Measurements from ENCODE around the gene TMC8.
"Not testable (repeated sequence)": the region's sequence is repeated elsewhere in the genome, so short reads cannot be mapped to it uniquely, and the experiment has no call there.

TMC8 gene

GRCh38 chr17:78109489-78109761 is 21.1 kb upstream of the TMC8 start:
- H3K27me3 ChIP-seq (ENCODE audit: control insufficient read depth in 2 of 2, insufficient read depth in 2 of 2, low read length in 2 of 2) = no peaks in the 10 kb centered on the region
- H3K4me1 ChIP-seq (ENCODE audit: control insufficient read depth in 2 of 2, insufficient read depth in 2 of 2, low read length in 2 of 2) = peaks cover 3 to 8% of the 10 kb centered on the region in 2 donors
- no peak overlapping the region for H3K9ac ChIP-seq (ENCODE audit: low read depth in 1 of 2, low read length in 2 of 2)
- H3K36me3 ChIP-seq (ENCODE audit: control insufficient read depth in 2 of 2, insufficient read depth in 2 of 2, low read length in 2 of 2) = peaks cover 11 to 22% of the 10 kb centered on the region in 2 donors
- H3K4me3 ChIP-seq (ENCODE audit: low read length in 2 of 2) = no peak overlapping the region
- H3K27ac ChIP-seq (ENCODE audit: low read depth in 2 of 2, low read length in 2 of 2) = no peak overlapping the region
- no peaks in the 10 kb centered on the region for H3K9me3 ChIP-seq (ENCODE audit: control insufficient read depth in 2 of 2, low read length in 2 of 2)

GRCh38 chr17:78110363-78111015 is 20.1 kb upstream of the TMC8 start:
- Histone ChIP-seq H3K27ac (ENCODE audit: low read depth in 2 of 2, low read length in 2 of 2) (no peak overlapping the region), H3K9ac (ENCODE audit: low read depth in 1 of 2, low read length in 2 of 2) (no peak overlapping the region), H3K4me1 (ENCODE audit: control insufficient read depth in 2 of 2, insufficient read depth in 2 of 2, low read length in 2 of 2) (peaks cover 3 to 8% of the 10 kb centered on the region in 2 donors), H3K4me3 (ENCODE audit: low read length in 2 of 2) (no peak overlapping the region), H3K27me3 (ENCODE audit: control insufficient read depth in 2 of 2, insufficient read depth in 2 of 2, low read length in 2 of 2) (no peaks in the 10 kb centered on the region), H3K36me3 (ENCODE audit: control insufficient read depth in 2 of 2, insufficient read depth in 2 of 2, low read length in 2 of 2) (peaks cover 15 to 22% of the 10 kb centered on the region in 2 donors), H3K9me3 (ENCODE audit: control insufficient read depth in 2 of 2, low read length in 2 of 2) (no peaks in the 10 kb centered on the region)

- H3K4me3 ChIP-seq (ENCODE audit: low read length in 2 of 2) = no peak overlapping the region
- peaks cover 15 to 22% of the 10 kb centered on the region in 2 donors for H3K36me3 ChIP-seq (ENCODE audit: control insufficient read depth in 2 of 2, insufficient read depth in 2 of 2, low read length in 2 of 2)
- H3K4me1 ChIP-seq (ENCODE audit: control insufficient read depth in 2 of 2, insufficient read depth in 2 of 2, low read length in 2 of 2) = peaks cover 3 to 8% of the 10 kb centered on the region in 2 donors
- no peaks in the 10 kb centered on the region for H3K9me3 ChIP-seq (ENCODE audit: control insufficient read depth in 2 of 2, low read length in 2 of 2)
- H3K27ac ChIP-seq (ENCODE audit: low read depth in 2 of 2, low read length in 2 of 2) = no peak overlapping the region
- H3K27me3 ChIP-seq (ENCODE audit: control insufficient read depth in 2 of 2, insufficient read depth in 2 of 2, low read length in 2 of 2) = no peaks in the 10 kb centered on the region
- no peak overlapping the region for H3K9ac ChIP-seq (ENCODE audit: low read depth in 1 of 2, low read length in 2 of 2)
Measured at GRCh38 chr17:78111016-78111726, 19.4 kb upstream of the TMC8 start.

- H3K27me3 ChIP-seq (ENCODE audit: control insufficient read depth in 2 of 2, insufficient read depth in 2 of 2, low read length in 2 of 2) = no peaks in the 10 kb centered on the region
- H3K9me3 ChIP-seq (ENCODE audit: control insufficient read depth in 2 of 2, low read length in 2 of 2) = no peaks in the 10 kb centered on the region
- peaks cover 15 to 22% of the 10 kb centered on the region in 2 donors for H3K36me3 ChIP-seq (ENCODE audit: control insufficient read depth in 2 of 2, insufficient read depth in 2 of 2, low read length in 2 of 2)
- no peak overlapping the region for H3K27ac ChIP-seq (ENCODE audit: low read depth in 2 of 2, low read length in 2 of 2)
- H3K4me1 ChIP-seq (ENCODE audit: control insufficient read depth in 2 of 2, insufficient read depth in 2 of 2, low read length in 2 of 2) = peaks cover 3 to 8% of the 10 kb centered on the region in 2 donors
- H3K9ac ChIP-seq (ENCODE audit: low read depth in 1 of 2, low read length in 2 of 2) = no peak overlapping the region
- H3K4me3 ChIP-seq (ENCODE audit: low read length in 2 of 2) = no peak overlapping the region
Measured at GRCh38 chr17:78111727-78112517, 18.6 kb upstream of the TMC8 start.

GRCh38 chr17:78112518-78113471 is 17.8 kb upstream of the TMC8 start:
- Histone ChIP-seq H3K9ac (ENCODE audit: low read depth in 1 of 2, low read length in 2 of 2) (peak overlapping the region in 1 of 2 donors; percentile 14), H3K27ac (ENCODE audit: low read depth in 2 of 2, low read length in 2 of 2) (no peak overlapping the region), H3K4me3 (ENCODE audit: low read length in 2 of 2) (peak overlapping the region in 1 of 2 donors; percentile 7), H3K9me3 (ENCODE audit: control insufficient read depth in 2 of 2, low read length in 2 of 2) (no peaks in the 10 kb centered on the region), H3K27me3 (ENCODE audit: control insufficient read depth in 2 of 2, insufficient read depth in 2 of 2, low read length in 2 of 2) (no peaks in the 10 kb centered on the region), H3K36me3 (ENCODE audit: control insufficient read depth in 2 of 2, insufficient read depth in 2 of 2, low read length in 2 of 2) (peaks cover 15 to 25% of the 10 kb centered on the region in 2 donors), H3K4me1 (ENCODE audit: control insufficient read depth in 2 of 2, insufficient read depth in 2 of 2, low read length in 2 of 2) (peaks cover 3 to 8% of the 10 kb centered on the region in 2 donors)

GRCh38 chr17:78113804-78114785 is 16.5 kb upstream of the TMC8 start:
- no peaks in the 10 kb centered on the region for H3K27me3 ChIP-seq (ENCODE audit: control insufficient read depth in 2 of 2, insufficient read depth in 2 of 2, low read length in 2 of 2)
- H3K4me1 ChIP-seq (ENCODE audit: control insufficient read depth in 2 of 2, insufficient read depth in 2 of 2, low read length in 2 of 2) = peaks cover 3 to 8% of the 10 kb centered on the region in 2 donors
- H3K36me3 ChIP-seq (ENCODE audit: control insufficient read depth in 2 of 2, insufficient read depth in 2 of 2, low read length in 2 of 2) = peaks cover 13 to 23% of the 10 kb centered on the region in 2 donors
- no peak overlapping the region for H3K4me3 ChIP-seq (ENCODE audit: low read length in 2 of 2)
- H3K9me3 ChIP-seq (ENCODE audit: control insufficient read depth in 2 of 2, low read length in 2 of 2) = no peaks in the 10 kb centered on the region
- H3K27ac ChIP-seq (ENCODE audit: low read depth in 2 of 2, low read length in 2 of 2) = no peak overlapping the region
- H3K9ac ChIP-seq (ENCODE audit: low read depth in 1 of 2, low read length in 2 of 2) = no peak overlapping the region

GRCh38 chr17:78114831-78115723 is 15.5 kb upstream of the TMC8 start:
- Histone ChIP-seq H3K36me3 (ENCODE audit: control insufficient read depth in 2 of 2, insufficient read depth in 2 of 2, low read length in 2 of 2) (peaks cover 9 to 22% of the 10 kb centered on the region in 2 donors), H3K27ac (ENCODE audit: low read depth in 2 of 2, low read length in 2 of 2) (no peak overlapping the region), H3K9me3 (ENCODE audit: control insufficient read depth in 2 of 2, low read length in 2 of 2) (no peaks in the 10 kb centered on the region), H3K4me3 (ENCODE audit: low read length in 2 of 2) (no peak overlapping the region), H3K27me3 (ENCODE audit: control insufficient read depth in 2 of 2, insufficient read depth in 2 of 2, low read length in 2 of 2) (no peaks in the 10 kb centered on the region), H3K4me1 (ENCODE audit: control insufficient read depth in 2 of 2, insufficient read depth in 2 of 2, low read length in 2 of 2) (peaks cover 3 to 8% of the 10 kb centered on the region in 2 donors), H3K9ac (ENCODE audit: low read depth in 1 of 2, low read length in 2 of 2) (no peak overlapping the region)

- H3K4me1 ChIP-seq (ENCODE audit: control insufficient read depth in 2 of 2, insufficient read depth in 2 of 2, low read length in 2 of 2); H3K27ac ChIP-seq (ENCODE audit: low read depth in 2 of 2, low read length in 2 of 2); H3K27me3 ChIP-seq (ENCODE audit: control insufficient read depth in 2 of 2, insufficient read depth in 2 of 2, low read length in 2 of 2); H3K4me3 ChIP-seq (ENCODE audit: low read length in 2 of 2); H3K9ac ChIP-seq (ENCODE audit: low read depth in 1 of 2, low read length in 2 of 2); H3K9me3 ChIP-seq (ENCODE audit: control insufficient read depth in 2 of 2, low read length in 2 of 2): not testable (repeated sequence)
- peaks cover 9 to 18% of the 10 kb centered on the region in 2 donors for H3K36me3 ChIP-seq (ENCODE audit: control insufficient read depth in 2 of 2, insufficient read depth in 2 of 2, low read length in 2 of 2)
Measured at GRCh38 chr17:78115803-78116202, 14.8 kb upstream of the TMC8 start.

Data from mucosa of rectum (tissue), 2 donors.